HepG2 (cell line): ENCODE measurements around the gene NOL4L. TPM values are rescaled to one million over a fixed set of nuclear protein-coding genes. Genes with fewer than 3 reads are reported as not detected.
A peak's percentile ranks its signal among the peaks of the same experiment; 100 is the strongest.

Experiments used
- BHLHE40 ChIP-seq: IDR thresholded peaks from 2 replicates; pipeline ENCODE4 v1.6.1; 2011; ENCODE audit warnings: low read length, improper control_type of control experiment
- EEA1 ChIP-seq: sonication (generic); formaldehyde crosslinking; IDR thresholded peaks from 2 replicates; pipeline ENCODE4 v1.5.1; 2020; ENCODE audit warnings: mild to moderate bottlenecking, missing genetic modification reagents, borderline replicate concordance
- GATAD2A ChIP-seq: IDR thresholded peaks from 2 replicates; pipeline ENCODE4 v1.6.1; 2016
- HIVEP1 ChIP-seq: sonication (generic); formaldehyde crosslinking; IDR thresholded peaks from 2 replicates; pipeline ENCODE4 v1.4.0; 2020; ENCODE audit warnings: mild to moderate bottlenecking, missing genetic modification reagents
- MYC ChIP-seq: sonication (generic); formaldehyde crosslinking; IDR thresholded peaks from 2 replicates; pipeline ENCODE4 v1.9.0; 2021; ENCODE audit warnings: missing genetic modification reagents, borderline replicate concordance
- PITX1 ChIP-seq: sonication (generic); formaldehyde crosslinking; IDR thresholded peaks from 2 replicates; pipeline ENCODE4 v1.5.1; 2020; ENCODE audit warnings: mild to moderate bottlenecking, missing genetic modification reagents
- RBAK ChIP-seq: sonication (generic); formaldehyde crosslinking; IDR thresholded peaks from 2 replicates; pipeline ENCODE4 v1.5.1; 2020; ENCODE audit warnings: mild to moderate bottlenecking, missing genetic modification reagents
- ZNF430 ChIP-seq: sonication (generic); formaldehyde crosslinking; IDR thresholded peaks from 2 replicates; pipeline ENCODE4 v1.9.0; 2021; ENCODE audit warnings: mild to moderate bottlenecking, missing genetic modification reagents
- ZNF468 ChIP-seq: sonication (generic); formaldehyde crosslinking; IDR thresholded peaks from 2 replicates; pipeline ENCODE4 v1.8.0; 2022; ENCODE audit warnings: mild to moderate bottlenecking, moderate library complexity, missing genetic modification reagents
- ZNF629 ChIP-seq: sonication (generic); formaldehyde crosslinking; conservative IDR thresholded peaks from 2 replicates; pipeline ENCODE4 v1.5.0; 2020; ENCODE audit warnings: missing genetic modification reagents
- polyA plus RNA-seq, 8 experiments: library from polyadenylated mRNA; depleted of rRNA in 3 of 8; stranded (reverse) in 7 of 8; unstranded in 1 of 8; fragments of >200 nt; fragmentation: Illumina TruSeq in 4 of 8; extraction: Trizol in 4 of 8; gene quantifications; 2 replicates each; pipeline versions ENCODE4 v1.2.1 to v1.2.3, GENCODE V29; 2011 to 2016; ENCODE audit warnings: low read depth in 4 of 8, missing spikeins in 1 of 8, mixed read lengths in 1 of 8; ENCODE audit not compliant: insufficient read depth in 1 of 8
- total RNA-seq, 5 experiments: library from RNA; depleted of rRNA; stranded (reverse); fragments of >200 nt; fragmentation: Illumina TruSeq; extraction: Trizol; gene quantifications; 2 replicates each; pipeline ENCODE4 v1.2.3, GENCODE V29; 2016; ENCODE audit warnings: low read depth in 1 of 5
- TF ChIP-seq, protein P1 (sequence below): sonication (generic); formaldehyde crosslinking; conservative IDR thresholded peaks from 2 replicates; pipeline ENCODE4 v1.5.0; 2020; ENCODE audit warnings: missing genetic modification reagents
- TF ChIP-seq, protein P2 (sequence below): sonication (generic); formaldehyde crosslinking; IDR thresholded peaks from 2 replicates; pipeline ENCODE4 v1.4.0; 2020; ENCODE audit warnings: missing genetic modification reagents, low read depth, mild to moderate bottlenecking, borderline replicate concordance
- TF ChIP-seq, protein P3 (sequence below): sonication (generic); formaldehyde crosslinking; IDR thresholded peaks from 2 replicates; pipeline ENCODE4 v1.4.0; 2020; ENCODE audit warnings: missing genetic modification reagents
- TF ChIP-seq, protein P4 (sequence below): sonication (generic); formaldehyde crosslinking; IDR thresholded peaks from 2 replicates; pipeline ENCODE4 v1.4.0; 2020; ENCODE audit warnings: missing genetic modification reagents
- TF ChIP-seq, protein P5 (sequence below): sonication (generic); formaldehyde crosslinking; IDR thresholded peaks from 2 replicates; pipeline ENCODE4 v1.8.1; 2023; ENCODE audit warnings: mild to moderate bottlenecking, missing genetic modification reagents, borderline replicate concordance
- TF ChIP-seq, protein P6 (sequence below): sonication (generic); formaldehyde crosslinking; conservative IDR thresholded peaks from 2 replicates; pipeline ENCODE4 v1.4.0; 2020; ENCODE audit warnings: mild to moderate bottlenecking, missing genetic modification reagents, moderate library complexity
- TF ChIP-seq, protein P7 (sequence below): sonication (generic); formaldehyde crosslinking; IDR thresholded peaks from 2 replicates; pipeline ENCODE4 v1.4.0; 2020; ENCODE audit warnings: mild to moderate bottlenecking, missing genetic modification reagents

The NOL4L gene
- total and polyA plus RNA-seq, 2 of the 13 experiments (the other 11 are each of a cell fraction or from before 2014, with no cell fraction given) = 16.6 to 35.4 TPM

DNA sequence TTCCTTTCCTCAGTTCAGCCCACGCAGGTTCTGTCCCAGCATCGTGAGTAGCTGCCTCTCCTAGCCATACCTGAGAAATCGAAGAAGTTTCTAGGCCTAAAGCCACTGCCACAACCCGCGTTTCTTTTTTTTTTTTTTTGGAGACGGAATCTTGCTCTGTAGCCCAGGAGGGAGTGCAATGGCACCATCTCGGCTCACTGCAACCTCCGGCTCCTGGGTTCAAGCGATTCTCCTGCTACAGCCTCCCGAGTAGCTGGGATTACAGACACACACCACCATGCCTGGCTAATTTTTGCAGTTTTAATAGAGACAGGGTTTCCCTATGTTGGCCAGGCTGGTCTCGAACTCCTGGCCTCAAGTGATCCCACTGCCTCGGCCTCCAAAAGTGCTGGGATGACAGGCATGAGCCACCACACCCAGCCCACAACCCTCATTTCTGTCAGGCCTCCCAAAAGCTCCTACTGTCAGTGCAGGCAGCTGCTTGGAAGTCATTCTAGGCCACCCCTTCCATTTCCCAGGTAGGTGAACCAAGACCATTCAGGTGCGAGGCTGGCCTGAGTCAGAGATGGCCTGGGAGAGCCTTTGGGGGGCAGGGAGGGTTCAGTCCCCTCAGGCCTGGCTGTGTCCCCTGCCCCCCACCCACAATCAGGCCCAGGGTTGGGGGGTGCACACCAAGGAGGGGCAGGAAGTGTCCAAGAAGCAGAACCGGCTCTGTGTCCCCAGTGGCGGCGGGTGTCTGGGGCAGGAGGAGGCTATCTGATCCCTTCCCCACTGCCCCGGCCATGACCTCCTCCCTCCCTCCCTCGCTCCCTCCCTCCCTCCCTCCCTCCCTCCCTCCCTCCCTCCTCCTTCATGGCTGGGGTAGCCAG is 47.2 kb downstream of the NOL4L start (continued):
- TF ChIP-seq, protein P1, sequence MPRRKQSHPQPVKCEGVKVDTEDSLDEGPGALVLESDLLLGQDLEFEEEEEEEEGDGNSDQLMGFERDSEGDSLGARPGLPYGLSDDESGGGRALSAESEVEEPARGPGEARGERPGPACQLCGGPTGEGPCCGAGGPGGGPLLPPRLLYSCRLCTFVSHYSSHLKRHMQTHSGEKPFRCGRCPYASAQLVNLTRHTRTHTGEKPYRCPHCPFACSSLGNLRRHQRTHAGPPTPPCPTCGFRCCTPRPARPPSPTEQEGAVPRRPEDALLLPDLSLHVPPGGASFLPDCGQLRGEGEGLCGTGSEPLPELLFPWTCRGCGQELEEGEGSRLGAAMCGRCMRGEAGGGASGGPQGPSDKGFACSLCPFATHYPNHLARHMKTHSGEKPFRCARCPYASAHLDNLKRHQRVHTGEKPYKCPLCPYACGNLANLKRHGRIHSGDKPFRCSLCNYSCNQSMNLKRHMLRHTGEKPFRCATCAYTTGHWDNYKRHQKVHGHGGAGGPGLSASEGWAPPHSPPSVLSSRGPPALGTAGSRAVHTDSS (CRISPR knock-in tag) = no peak
- TF ChIP-seq EEA1 (peak; percentile 31; the same call in 1 of the 2 replicates), ZNF430 (CRISPR knock-in tag) (peak; percentile 51; the same call in 1 of the 2 replicates), GATAD2A (0 out of 2 replicates have a peak, but pooled peaks have one; percentile 11), MYC (CRISPR knock-in tag) (0 out of 2 replicates have a peak, but pooled peaks have one; percentile 13), RBAK (CRISPR knock-in tag) (no peak), PITX1 (CRISPR knock-in tag) (no peak), ZNF468 (CRISPR knock-in tag) (no peak), BHLHE40 (no peak; the same call in 1 of the 2 replicates), ZNF629 (CRISPR knock-in tag) (no peak), HIVEP1 (CRISPR knock-in tag) (peak; percentile 60; the same call in 1 of the 2 replicates)
- TF ChIP-seq, protein P2, sequence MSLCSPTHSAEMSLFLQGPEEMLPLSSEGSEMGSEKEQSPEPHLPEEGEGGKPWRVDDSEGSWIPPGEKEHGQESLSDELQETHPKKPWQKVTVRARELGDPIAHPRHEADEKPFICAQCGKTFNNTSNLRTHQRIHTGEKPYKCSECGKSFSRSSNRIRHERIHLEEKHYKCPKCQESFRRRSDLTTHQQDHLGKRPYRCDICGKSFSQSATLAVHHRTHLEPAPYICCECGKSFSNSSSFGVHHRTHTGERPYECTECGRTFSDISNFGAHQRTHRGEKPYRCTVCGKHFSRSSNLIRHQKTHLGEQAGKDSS = no peak
- TF ChIP-seq, protein P3, sequence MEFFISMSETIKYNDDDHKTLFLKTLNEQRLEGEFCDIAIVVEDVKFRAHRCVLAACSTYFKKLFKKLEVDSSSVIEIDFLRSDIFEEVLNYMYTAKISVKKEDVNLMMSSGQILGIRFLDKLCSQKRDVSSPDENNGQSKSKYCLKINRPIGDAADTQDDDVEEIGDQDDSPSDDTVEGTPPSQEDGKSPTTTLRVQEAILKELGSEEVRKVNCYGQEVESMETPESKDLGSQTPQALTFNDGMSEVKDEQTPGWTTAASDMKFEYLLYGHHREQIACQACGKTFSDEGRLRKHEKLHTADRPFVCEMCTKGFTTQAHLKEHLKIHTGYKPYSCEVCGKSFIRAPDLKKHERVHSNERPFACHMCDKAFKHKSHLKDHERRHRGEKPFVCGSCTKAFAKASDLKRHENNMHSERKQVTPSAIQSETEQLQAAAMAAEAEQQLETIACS (CRISPR knock-in tag) = peak; percentile 68
- TF ChIP-seq, protein P4, sequence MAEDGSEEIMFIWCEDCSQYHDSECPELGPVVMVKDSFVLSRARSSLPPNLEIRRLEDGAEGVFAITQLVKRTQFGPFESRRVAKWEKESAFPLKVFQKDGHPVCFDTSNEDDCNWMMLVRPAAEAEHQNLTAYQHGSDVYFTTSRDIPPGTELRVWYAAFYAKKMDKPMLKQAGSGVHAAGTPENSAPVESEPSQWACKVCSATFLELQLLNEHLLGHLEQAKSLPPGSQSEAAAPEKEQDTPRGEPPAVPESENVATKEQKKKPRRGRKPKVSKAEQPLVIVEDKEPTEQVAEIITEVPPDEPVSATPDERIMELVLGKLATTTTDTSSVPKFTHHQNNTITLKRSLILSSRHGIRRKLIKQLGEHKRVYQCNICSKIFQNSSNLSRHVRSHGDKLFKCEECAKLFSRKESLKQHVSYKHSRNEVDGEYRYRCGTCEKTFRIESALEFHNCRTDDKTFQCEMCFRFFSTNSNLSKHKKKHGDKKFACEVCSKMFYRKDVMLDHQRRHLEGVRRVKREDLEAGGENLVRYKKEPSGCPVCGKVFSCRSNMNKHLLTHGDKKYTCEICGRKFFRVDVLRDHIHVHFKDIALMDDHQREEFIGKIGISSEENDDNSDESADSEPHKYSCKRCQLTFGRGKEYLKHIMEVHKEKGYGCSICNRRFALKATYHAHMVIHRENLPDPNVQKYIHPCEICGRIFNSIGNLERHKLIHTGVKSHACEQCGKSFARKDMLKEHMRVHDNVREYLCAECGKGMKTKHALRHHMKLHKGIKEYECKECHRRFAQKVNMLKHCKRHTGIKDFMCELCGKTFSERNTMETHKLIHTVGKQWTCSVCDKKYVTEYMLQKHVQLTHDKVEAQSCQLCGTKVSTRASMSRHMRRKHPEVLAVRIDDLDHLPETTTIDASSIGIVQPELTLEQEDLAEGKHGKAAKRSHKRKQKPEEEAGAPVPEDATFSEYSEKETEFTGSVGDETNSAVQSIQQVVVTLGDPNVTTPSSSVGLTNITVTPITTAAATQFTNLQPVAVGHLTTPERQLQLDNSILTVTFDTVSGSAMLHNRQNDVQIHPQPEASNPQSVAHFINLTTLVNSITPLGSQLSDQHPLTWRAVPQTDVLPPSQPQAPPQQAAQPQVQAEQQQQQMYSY (CRISPR knock-in tag) = no peak
- TF ChIP-seq, protein P5, sequence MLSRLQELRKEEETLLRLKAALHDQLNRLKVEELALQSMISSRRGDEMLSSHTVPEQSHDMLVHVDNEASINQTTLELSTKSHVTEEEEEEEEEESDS (CRISPR knock-in tag) = no peak
- TF ChIP-seq, protein P6, sequence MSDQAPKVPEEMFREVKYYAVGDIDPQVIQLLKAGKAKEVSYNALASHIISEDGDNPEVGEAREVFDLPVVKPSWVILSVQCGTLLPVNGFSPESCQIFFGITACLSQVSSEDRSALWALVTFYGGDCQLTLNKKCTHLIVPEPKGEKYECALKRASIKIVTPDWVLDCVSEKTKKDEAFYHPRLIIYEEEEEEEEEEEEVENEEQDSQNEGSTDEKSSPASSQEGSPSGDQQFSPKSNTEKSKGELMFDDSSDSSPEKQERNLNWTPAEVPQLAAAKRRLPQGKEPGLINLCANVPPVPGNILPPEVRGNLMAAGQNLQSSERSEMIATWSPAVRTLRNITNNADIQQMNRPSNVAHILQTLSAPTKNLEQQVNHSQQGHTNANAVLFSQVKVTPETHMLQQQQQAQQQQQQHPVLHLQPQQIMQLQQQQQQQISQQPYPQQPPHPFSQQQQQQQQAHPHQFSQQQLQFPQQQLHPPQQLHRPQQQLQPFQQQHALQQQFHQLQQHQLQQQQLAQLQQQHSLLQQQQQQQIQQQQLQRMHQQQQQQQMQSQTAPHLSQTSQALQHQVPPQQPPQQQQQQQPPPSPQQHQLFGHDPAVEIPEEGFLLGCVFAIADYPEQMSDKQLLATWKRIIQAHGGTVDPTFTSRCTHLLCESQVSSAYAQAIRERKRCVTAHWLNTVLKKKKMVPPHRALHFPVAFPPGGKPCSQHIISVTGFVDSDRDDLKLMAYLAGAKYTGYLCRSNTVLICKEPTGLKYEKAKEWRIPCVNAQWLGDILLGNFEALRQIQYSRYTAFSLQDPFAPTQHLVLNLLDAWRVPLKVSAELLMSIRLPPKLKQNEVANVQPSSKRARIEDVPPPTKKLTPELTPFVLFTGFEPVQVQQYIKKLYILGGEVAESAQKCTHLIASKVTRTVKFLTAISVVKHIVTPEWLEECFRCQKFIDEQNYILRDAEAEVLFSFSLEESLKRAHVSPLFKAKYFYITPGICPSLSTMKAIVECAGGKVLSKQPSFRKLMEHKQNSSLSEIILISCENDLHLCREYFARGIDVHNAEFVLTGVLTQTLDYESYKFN (CRISPR knock-in tag) = peak; percentile 41
- TF ChIP-seq, protein P7, sequence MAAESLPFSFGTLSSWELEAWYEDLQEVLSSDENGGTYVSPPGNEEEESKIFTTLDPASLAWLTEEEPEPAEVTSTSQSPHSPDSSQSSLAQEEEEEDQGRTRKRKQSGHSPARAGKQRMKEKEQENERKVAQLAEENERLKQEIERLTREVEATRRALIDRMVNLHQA (CRISPR knock-in tag) = no peak
